GM12865 (cell line): ENCODE measurements around the gene PCIF1.

ENCODE experiments used
- DNase-seq: peaks from one replicate; pipeline ENCODE4 v3.0.0; 2010; ENCODE audit warnings: low read depth
- H3K4me3 ChIP-seq: 2 replicates; pipeline ENCODE4 v1.5.1; 2011; ENCODE audit warnings: mild to moderate bottlenecking, low read depth, low read length, control low read depth
- TF ChIP-seq, protein P1 (sequence below): IDR thresholded peaks from 2 replicates; pipeline ENCODE4 v1.5.1; 2011; ENCODE audit warnings: low read length, control low read depth, low read depth, inconsistent platforms; ENCODE audit not compliant: insufficient read depth; ENCODE audit errors: missing control alignments

Gene PCIF1

DNA sequence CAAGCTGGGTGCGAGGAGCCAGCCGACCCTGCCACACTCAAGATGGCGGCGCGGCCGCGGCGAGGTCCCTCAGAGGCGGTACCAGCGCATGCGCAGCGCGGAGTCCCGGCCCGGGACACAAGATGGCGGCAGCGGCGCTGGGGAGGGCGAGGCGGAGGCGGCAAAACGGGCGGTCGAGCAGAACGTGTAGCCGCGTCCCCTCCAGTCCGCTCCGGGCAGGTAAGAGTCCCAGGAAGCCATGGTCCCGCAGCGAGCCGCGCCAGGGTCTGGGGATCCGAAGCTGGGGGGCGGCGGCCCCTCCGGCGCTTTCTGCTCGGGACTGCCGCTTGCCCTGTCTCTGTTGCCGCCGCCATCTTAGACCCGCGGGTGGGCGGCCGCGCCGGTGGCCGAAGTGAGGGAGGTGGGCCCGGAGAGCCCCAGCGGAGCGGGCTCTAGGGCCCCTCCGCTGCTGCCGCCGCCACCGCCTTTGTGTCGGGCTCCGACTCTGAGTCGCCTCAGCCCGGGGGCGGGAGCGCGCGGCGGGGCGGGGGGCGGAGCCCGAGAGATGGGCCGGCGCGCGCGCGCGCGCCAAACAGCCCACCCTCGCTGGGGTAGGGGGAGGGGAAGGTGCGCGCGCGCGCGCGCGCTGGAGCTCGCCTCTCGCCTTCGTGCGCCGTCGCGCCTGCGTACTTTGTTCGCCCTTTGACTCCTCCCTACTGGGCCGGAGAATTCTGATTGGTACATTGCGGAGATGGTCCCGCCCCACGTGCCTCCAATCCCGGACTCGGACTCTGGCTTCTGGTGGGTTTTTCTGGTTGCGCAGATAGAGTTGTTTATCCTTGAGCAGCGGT is at the start of gene PCIF1:
TSS of gene PCIF1 (plus strand) at position 98 of the 830 bp plus-strand sequence. CDS start 4,317 bp downstream, outside the sequence.
- DNase-seq, result peak; percentile 98
- TF ChIP-seq, protein P1, sequence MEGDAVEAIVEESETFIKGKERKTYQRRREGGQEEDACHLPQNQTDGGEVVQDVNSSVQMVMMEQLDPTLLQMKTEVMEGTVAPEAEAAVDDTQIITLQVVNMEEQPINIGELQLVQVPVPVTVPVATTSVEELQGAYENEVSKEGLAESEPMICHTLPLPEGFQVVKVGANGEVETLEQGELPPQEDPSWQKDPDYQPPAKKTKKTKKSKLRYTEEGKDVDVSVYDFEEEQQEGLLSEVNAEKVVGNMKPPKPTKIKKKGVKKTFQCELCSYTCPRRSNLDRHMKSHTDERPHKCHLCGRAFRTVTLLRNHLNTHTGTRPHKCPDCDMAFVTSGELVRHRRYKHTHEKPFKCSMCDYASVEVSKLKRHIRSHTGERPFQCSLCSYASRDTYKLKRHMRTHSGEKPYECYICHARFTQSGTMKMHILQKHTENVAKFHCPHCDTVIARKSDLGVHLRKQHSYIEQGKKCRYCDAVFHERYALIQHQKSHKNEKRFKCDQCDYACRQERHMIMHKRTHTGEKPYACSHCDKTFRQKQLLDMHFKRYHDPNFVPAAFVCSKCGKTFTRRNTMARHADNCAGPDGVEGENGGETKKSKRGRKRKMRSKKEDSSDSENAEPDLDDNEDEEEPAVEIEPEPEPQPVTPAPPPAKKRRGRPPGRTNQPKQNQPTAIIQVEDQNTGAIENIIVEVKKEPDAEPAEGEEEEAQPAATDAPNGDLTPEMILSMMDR, result no peak

DNA sequence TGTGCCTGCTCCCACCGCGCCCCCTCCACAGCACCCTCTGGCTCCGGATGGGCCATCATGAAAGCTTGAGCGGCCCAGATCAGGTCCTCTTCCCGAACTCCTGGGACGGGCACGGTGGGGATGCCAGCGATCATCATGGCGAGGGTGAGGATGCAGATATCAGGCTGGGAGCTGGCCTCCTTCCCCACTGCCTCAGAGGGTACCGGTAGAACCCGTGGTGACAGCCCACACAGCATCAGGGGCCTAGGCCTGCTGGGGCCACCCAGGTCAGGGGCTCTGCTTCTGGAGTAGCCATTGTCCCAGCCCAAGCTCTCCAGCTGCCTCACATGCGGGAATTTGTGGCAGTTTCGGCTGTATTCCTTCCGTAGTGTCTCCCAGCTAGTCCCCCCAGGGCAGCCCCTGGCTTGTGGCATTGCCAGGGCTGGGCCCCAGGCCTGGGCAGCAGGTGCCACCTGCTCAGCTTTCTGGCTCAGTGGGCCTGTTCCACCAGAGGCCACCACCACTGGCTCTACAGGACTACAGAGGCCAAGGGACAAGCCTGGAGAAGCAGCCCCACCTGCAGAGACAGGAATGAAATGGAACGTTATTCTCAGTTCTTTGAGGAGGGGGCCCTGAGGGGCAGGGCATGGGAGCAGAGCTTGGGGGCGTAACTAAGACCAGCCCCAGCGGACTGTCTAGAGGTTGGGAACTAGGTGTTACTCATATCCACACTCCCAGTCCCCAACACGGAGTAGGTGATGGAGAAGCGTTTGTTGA is 47.7 kb upstream of the PCIF1 start:
- TF ChIP-seq, protein P1, result no peak
- no peak for DNase-seq
- H3K4me3 ChIP-seq, result no peak overlapping the region

More for the DNA sequence above, at the start of gene PCIF1:
- H3K4me3 ChIP-seq, result peak within 1 kb of the TSS; percentile 82

DNA sequence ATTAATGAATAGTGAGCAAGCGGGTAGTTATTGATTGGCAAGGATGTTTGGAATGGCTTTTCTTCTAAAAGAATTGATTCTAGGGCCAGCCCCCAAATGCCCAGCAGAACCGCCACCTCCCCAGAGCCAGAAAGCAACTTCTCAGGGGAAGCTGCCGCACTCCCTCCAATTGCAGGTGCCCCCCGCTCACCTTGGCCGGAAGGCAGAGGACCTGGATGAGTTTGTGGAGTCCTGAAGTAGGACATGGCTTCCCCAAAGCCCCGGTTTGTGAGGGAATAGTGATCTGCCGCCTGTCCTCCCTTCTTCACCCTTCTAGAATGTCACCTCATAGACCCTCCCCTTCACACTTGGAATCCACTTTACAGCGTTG is 47.2 kb upstream of the PCIF1 start, which contains the start of gene SPATA25:
TSS of gene SPATA25 (minus strand) at position 277 of the 370 bp plus-strand sequence. CDS start at position 245, 32 bp downstream.
- no peak for DNase-seq
- TF ChIP-seq, protein P1, result no peak
- no peak within 1 kb of the TSS for H3K4me3 ChIP-seq

DNA sequence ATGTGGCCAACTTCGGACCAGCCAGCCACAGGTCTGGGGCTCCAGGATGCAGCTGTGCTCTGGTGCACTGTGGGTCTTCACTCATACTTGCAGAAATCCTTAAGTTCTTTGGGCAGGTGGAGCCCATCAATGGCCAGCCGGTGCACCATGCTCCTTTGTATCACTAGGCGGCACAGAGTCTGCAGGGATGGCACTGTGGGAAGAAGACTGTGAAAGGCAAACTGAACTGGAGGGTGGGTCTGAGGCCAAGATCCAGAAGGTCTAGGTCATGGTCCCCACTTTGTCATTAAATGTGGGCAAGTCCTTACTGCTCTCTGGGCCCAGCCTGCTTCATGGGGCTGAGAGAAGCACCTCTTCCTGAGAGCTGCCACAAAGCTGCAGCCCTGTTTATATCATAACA is 45.8 kb upstream of the PCIF1 start:
- TF ChIP-seq, protein P1, result no peak
- no peak for DNase-seq
- no peak overlapping the region for H3K4me3 ChIP-seq

DNA sequence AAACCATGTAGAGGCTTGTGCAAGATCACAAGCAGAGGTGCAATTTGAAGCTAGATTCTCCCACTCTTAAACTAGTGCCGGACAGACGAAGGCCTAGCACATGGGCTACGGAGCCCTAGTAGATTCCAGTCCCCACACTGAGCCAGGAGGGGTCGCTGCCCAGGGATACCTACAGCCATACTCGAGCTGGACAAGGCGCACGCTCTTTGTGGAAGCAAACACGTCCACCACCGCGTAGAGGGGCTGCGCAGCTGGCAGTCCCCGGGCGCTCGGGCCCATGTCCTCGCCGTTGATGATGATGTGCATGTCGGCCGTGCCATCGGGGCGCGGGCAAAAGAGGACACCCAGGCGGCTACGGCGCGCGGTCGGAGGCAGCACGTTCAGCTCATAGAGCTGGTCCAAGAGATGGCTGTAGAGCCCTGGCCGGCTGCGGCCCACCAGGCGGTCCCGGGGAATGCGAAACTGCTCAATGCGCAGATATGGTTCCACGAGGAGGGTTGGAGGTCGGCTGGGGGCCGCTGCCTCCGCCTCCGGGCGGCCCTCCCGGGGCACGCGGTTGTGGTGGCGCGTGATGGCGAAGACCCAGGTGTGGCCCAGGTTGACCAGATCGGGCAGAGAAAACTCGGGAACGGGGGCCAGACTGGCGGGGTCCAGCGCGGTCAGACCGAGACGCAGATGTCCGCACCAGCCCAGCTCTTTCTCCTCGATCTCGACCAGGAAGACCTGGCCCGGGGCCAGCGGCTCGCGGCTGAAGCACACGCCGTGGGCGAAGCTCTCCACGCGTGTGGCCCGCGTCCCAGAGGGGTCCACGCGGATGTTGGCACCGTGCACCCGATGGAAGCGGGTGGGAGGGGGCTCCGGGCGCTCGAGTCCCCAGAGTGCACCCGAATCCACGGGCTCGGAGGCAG is 44.2 kb upstream of the PCIF1 start:
- peak; percentile 35 for DNase-seq
- peak overlapping the region; percentile 95 for H3K4me3 ChIP-seq
- TF ChIP-seq, protein P1, result peak; percentile 18

DNA sequence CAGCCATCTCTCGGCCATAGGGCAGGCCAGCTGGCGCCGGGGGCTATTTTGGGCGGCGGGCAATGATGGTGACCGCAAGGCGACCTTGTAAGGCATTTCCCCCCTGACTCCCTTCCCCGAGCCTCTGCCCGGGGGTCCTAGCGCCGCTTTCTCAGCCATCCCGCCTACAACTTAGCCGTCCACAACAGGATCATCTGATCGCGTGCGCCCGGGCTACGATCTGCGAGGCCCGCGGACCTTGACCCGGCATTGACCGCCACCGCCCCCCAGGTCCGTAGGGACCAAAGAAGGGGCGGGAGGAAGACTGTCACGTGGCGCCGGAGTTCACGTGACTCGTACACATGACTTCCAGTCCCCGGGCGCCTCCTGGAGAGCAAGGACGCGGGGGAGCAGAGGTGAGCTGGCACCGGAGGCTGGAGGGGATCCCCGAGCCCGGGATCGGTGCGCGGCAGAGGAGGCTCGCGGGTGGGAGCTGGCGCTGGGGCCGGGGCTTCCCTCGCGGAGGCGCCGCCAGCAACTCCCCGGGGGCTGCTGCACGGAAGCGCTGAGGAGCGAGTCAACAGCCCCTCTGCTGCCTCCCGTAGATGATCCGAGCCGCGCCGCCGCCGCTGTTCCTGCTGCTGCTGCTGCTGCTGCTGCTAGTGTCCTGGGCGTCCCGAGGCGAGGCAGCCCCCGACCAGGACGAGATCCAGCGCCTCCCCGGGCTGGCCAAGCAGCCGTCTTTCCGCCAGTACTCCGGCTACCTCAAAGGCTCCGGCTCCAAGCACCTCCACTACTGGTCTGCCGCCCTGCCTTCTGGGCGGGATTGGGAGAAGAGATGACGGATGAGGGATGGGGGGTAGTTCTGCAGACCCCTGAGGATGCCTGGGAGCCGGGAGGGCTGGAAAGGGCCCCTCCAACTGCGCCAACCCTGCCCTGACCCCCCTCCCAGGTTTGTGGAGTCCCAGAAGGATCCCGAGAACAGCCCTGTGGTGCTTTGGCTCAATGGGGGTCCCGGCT is 43.2 kb upstream of the PCIF1 start, which contains the start of the genes CTSA and NEURL2:
TSS of gene CTSA (plus strand) at position 351 of the 999 bp plus-strand sequence. CDS start at position 585, 234 bp downstream.
TSS of gene NEURL2 (minus strand) at position 224 of the 999 bp plus-strand sequence. CDS start at position 7, 217 bp downstream.
- TF ChIP-seq, protein P1, result no peak
- peak within 1 kb of the TSS; percentile 95 for H3K4me3 ChIP-seq
- DNase-seq, result peak; percentile 96
